H9 (cell line): ENCODE measurements around the gene ASB8. TPM values are rescaled to one million over a fixed set of nuclear protein-coding genes. Genes with fewer than 3 reads are reported as not detected.

Source experiments
- DNase-seq: peaks from one replicate; pipeline ENCODE4 v3.0.0-alpha.2; 2017
- H2AFZ ChIP-seq: one replicate; pipeline ENCODE4 v1.6.1; 2013; ENCODE audit warnings: mild to moderate bottlenecking, low read length, control low read depth, moderate library complexity
- H2AK5ac ChIP-seq: 2 replicates; pipeline ENCODE4 v1.6.1; 2013; ENCODE audit warnings: low read length, control low read depth, mixed read lengths; ENCODE audit not compliant: insufficient read length
- H2BK120ac ChIP-seq: one replicate; pipeline ENCODE4 v1.6.1; 2013; ENCODE audit warnings: low read depth, mild to moderate bottlenecking, low read length, control low read depth, inconsistent platforms; ENCODE audit not compliant: poor library complexity, severe bottlenecking
- H2BK12ac ChIP-seq: 2 replicates; pipeline ENCODE4 v1.6.1; 2013; ENCODE audit warnings: low read length, control low read depth, mixed read lengths, low read depth; ENCODE audit not compliant: insufficient read length
- H2BK15ac ChIP-seq: 2 replicates; pipeline ENCODE4 v1.6.1; 2013; ENCODE audit warnings: low read depth, low read length, control low read depth
- H2BK20ac ChIP-seq: one replicate; pipeline ENCODE4 v1.6.1; 2013; ENCODE audit warnings: low read depth, mild to moderate bottlenecking, low read length, control low read depth, inconsistent platforms; ENCODE audit not compliant: poor library complexity, severe bottlenecking
- H2BK5ac ChIP-seq: 2 replicates; pipeline ENCODE4 v1.6.1; 2013; ENCODE audit warnings: low read length, control low read depth, mixed read lengths; ENCODE audit not compliant: insufficient read length
- H3K14ac ChIP-seq: 2 replicates; pipeline ENCODE4 v1.6.1; 2013; ENCODE audit warnings: low read length, control low read depth; ENCODE audit not compliant: insufficient read depth
- H3K18ac ChIP-seq: 2 replicates; pipeline ENCODE4 v1.6.1; 2013; ENCODE audit warnings: low read depth, mild to moderate bottlenecking, mixed read lengths, low read length, control low read depth; ENCODE audit not compliant: insufficient read length
- H3K23ac ChIP-seq: 2 replicates; pipeline ENCODE4 v1.6.1; 2013; ENCODE audit warnings: low read length, control low read depth, mixed read lengths, low read depth; ENCODE audit not compliant: insufficient read length
- H3K23me2 ChIP-seq: 2 replicates; pipeline ENCODE4 v1.6.1; 2013; ENCODE audit warnings: low read depth, mild to moderate bottlenecking, mixed read lengths, low read length, control low read depth; ENCODE audit not compliant: insufficient read length, poor library complexity, severe bottlenecking
- H3K27ac ChIP-seq: 2 replicates; pipeline ENCODE4 v1.5.1; 2013; ENCODE audit warnings: low read length, control low read depth, mixed read lengths, low read depth; ENCODE audit not compliant: insufficient read length
- H3K27me3 ChIP-seq: 2 replicates; pipeline ENCODE4 v1.6.1; 2013; ENCODE audit warnings: low read length, control low read depth, inconsistent platforms; ENCODE audit not compliant: insufficient read depth
- H3K4ac ChIP-seq: 2 replicates; pipeline ENCODE4 v1.6.1; 2013; ENCODE audit warnings: low read depth, mild to moderate bottlenecking, control low read depth, inconsistent platforms, low read length, moderate library complexity
- H3K4me1 ChIP-seq: 2 replicates; pipeline ENCODE4 v1.6.1; 2013; ENCODE audit warnings: low read length, control low read depth, inconsistent platforms; ENCODE audit not compliant: insufficient read depth
- H3K4me2 ChIP-seq: 2 replicates; pipeline ENCODE4 v1.6.1; 2013; ENCODE audit warnings: low read length, control low read depth, mixed read lengths; ENCODE audit not compliant: insufficient read length, insufficient read depth
- H3K56ac ChIP-seq: 2 replicates; pipeline ENCODE4 v1.6.1; 2013; ENCODE audit warnings: low read depth, mild to moderate bottlenecking, mixed read lengths, low read length, control low read depth; ENCODE audit not compliant: insufficient read length
- H3K79me1 ChIP-seq: 2 replicates; pipeline ENCODE4 v1.6.1; 2013; ENCODE audit warnings: low read depth, mild to moderate bottlenecking, moderate library complexity, low read length, control low read depth, inconsistent platforms; ENCODE audit not compliant: insufficient read depth, poor library complexity, severe bottlenecking
- H3K79me2 ChIP-seq: 2 replicates; pipeline ENCODE4 v1.6.1; 2013; ENCODE audit warnings: low read length, control low read depth, inconsistent platforms; ENCODE audit not compliant: insufficient read depth
- H3K9ac ChIP-seq: 2 replicates; pipeline ENCODE4 v1.6.1; 2013; ENCODE audit warnings: low read length, control low read depth, mixed read lengths; ENCODE audit not compliant: insufficient read length; ENCODE audit errors: extremely low read depth
- H3K9me3 ChIP-seq: one replicate; pipeline ENCODE4 v1.6.1; 2013; ENCODE audit warnings: low read depth, low read length, inconsistent platforms; ENCODE audit not compliant: control insufficient read depth
- H3T11ph ChIP-seq: one replicate; pipeline ENCODE4 v1.6.1; 2013; ENCODE audit warnings: mild to moderate bottlenecking, low read length, control low read depth, inconsistent platforms
- H4K20me1 ChIP-seq: one replicate; pipeline ENCODE4 v1.6.1; 2013; ENCODE audit not compliant: control insufficient read depth, insufficient read length, insufficient read depth
- H4K5ac ChIP-seq: 2 replicates; pipeline ENCODE4 v1.6.1; 2013; ENCODE audit warnings: low read depth, mild to moderate bottlenecking, mixed read lengths, low read length, control low read depth; ENCODE audit not compliant: insufficient read length
- H4K8ac ChIP-seq: replicated peaks from 2 replicates; pipeline ENCODE4 v1.6.1; 2013; ENCODE audit warnings: low read length, control low read depth, mixed read lengths, low read depth; ENCODE audit not compliant: insufficient read length
- H4K91ac ChIP-seq: 2 replicates; pipeline ENCODE4 v1.6.1; 2013; ENCODE audit warnings: low read depth, mild to moderate bottlenecking, moderate library complexity, mixed read lengths, low read length, control low read depth; ENCODE audit not compliant: insufficient read length
- H3K27ac Mint-ChIP-seq, 3 experiments: 2 replicates in 2 of 3; 3 replicates in 1 of 3; pipeline ENCODE4 v1.8.0; 2020 to 2021; ENCODE audit warnings: mixed read lengths in 3 of 3, mild to moderate bottlenecking in 1 of 3, moderate library complexity in 1 of 3
- H3K27me3 Mint-ChIP-seq: 2 replicates; pipeline ENCODE4 v1.8.0; 2021; ENCODE audit warnings: low read depth, mild to moderate bottlenecking, moderate library complexity, mixed read lengths
- H3K36me3 Mint-ChIP-seq, 3 experiments: 2 replicates in 2 of 3; 3 replicates in 1 of 3; pipeline ENCODE4 v1.8.0; 2020 to 2021; ENCODE audit warnings: low read depth in 3 of 3, mixed read lengths in 3 of 3; ENCODE audit not compliant: insufficient read depth in 1 of 3
- H3K4me1 Mint-ChIP-seq, 2 experiments: 2 replicates each; pipeline ENCODE4 v1.8.0; 2020; ENCODE audit warnings: mixed read lengths in 2 of 2
- H3K4me3 Mint-ChIP-seq, 2 experiments: 2 replicates in 1 of 2; 3 replicates in 1 of 2; pipeline ENCODE4 v1.8.0; 2020 to 2021; ENCODE audit warnings: mild to moderate bottlenecking in 2 of 2, mixed read lengths in 2 of 2, moderate library complexity in 1 of 2
- H3K9me3 Mint-ChIP-seq, 2 experiments: 2 replicates in 1 of 2; 3 replicates in 1 of 2; pipeline ENCODE4 v1.8.0; 2020; ENCODE audit warnings: mild to moderate bottlenecking in 2 of 2, mixed read lengths in 2 of 2, moderate library complexity in 1 of 2
- CTCF ChIP-seq: fragments of 200-600 bp; sonication (generic); conservative IDR thresholded peaks from 3 replicates; pipeline ENCODE4 v1.8.0; 2021; ENCODE audit warnings: antibody characterized with exemption, mild to moderate bottlenecking
- WGBS: extraction: QIAGEN DNeasy Blood & Tissue Kit; methylation state at CpG from one replicate; pipeline ENCODE4 v1.1.7; 2013; ENCODE audit warnings: missing lambda C conversion rate, low lambda C conversion rate, mixed read lengths; ENCODE audit not compliant: insufficient read length; ENCODE audit errors: extremely low coverage; 5-methylcytosine and 5-hydroxymethylcytosine counted together
- total RNA-seq: library from RNA; stranded (reverse); gene quantifications from 2 replicates; pipeline ENCODE4 v1.2.1, GENCODE V29; 2021

Gene ASB8
- total RNA-seq, 1 experiment from 2014 or later, result 10.9 TPM

- Histone ChIP-seq H2BK20ac (no peak overlapping the region), H2AFZ (no peak overlapping the region), H3K4me1 (peaks cover 4% of the 10 kb centered on the region; the same call in 1 of the 2 replicates), H4K8ac (no peak overlapping the region), H4K20me1 (no peaks in the 10 kb centered on the region), H2BK120ac (no peak overlapping the region), H4K5ac (no peak overlapping the region), H3K4me2 (no peak overlapping the region), H3K23ac (no peak overlapping the region), H3K56ac (no peak overlapping the region), H3K27me3 (peaks cover 15% of the 10 kb centered on the region; the same call in 1 of the 2 replicates), H3K79me2 (no peaks in the 10 kb centered on the region), H3K23me2 (peaks cover 21% of the 10 kb centered on the region), H2BK15ac (no peak overlapping the region), H3K79me1 (no peaks in the 10 kb centered on the region), H3K18ac (no peak overlapping the region), H3K9me3 (no peaks in the 10 kb centered on the region), H3K9ac (no peak overlapping the region), H3K14ac (no peak overlapping the region), H4K91ac (no peak overlapping the region), H2BK5ac (no peak overlapping the region), H3K27ac (no peak overlapping the region), H3T11ph (no peak overlapping the region), H2AK5ac (no peak overlapping the region), H2BK12ac (no peak overlapping the region), H3K4ac (no peak overlapping the region)
- Mint-ChIP-seq H3K36me3 (no peaks in the 10 kb centered on the region), H3K27me3 (peaks cover 87% of the 10 kb centered on the region), H3K4me1 (peaks cover 42 to 45% of the 10 kb centered on the region in 2 experiments), H3K4me3 (no peak overlapping the region), H3K27ac (no peak overlapping the region), H3K9me3 (no peaks in the 10 kb centered on the region; a peak in 1 of 5 replicates)
- no peak for DNase-seq
- TF ChIP-seq CTCF, result no peak
- no CpG with 5 or more reads among the region's 2 CpGs for WGBS
Observed at GRCh38 chr12:48180857-48181495, 23.7 kb upstream of the ASB8 start.
